Esophagus squamous epithelium (tissue), 4 donors: ENCODE measurements around the gene CSMD2.

Experiments
- CTCF ChIP-seq, 6 experiments: fragments of 450-650 bp in 4 of 6; fragments of 200-600 bp in 2 of 6; sonication (generic) in 2 of 6; IDR thresholded peaks; one replicate each; pipeline ENCODE4 v1.5.1; 2016 to 2019; ENCODE audit warnings: antibody characterized with exemption in 6 of 6, mild to moderate bottlenecking in 4 of 6, moderate library complexity in 4 of 6
- POLR2A ChIP-seq, 4 donors: fragments of 450-650 bp; IDR thresholded peaks; one replicate each; pipeline ENCODE4 v1.6.1; 2017; ENCODE audit warnings: antibody characterized with exemption in 4 of 4, mild to moderate bottlenecking in 4 of 4, moderate library complexity in 3 of 4

GRCh38 chr1:33966346-33967141, 198.5 kb downstream of the CSMD2 start:
- TF ChIP-seq CTCF (IDR thresholded peaks at IDR 0.05): no peak
- TF ChIP-seq POLR2A (IDR thresholded peaks at IDR 0.05): no peak
